ENCODE results near the gene DHRSX.

DNA sequence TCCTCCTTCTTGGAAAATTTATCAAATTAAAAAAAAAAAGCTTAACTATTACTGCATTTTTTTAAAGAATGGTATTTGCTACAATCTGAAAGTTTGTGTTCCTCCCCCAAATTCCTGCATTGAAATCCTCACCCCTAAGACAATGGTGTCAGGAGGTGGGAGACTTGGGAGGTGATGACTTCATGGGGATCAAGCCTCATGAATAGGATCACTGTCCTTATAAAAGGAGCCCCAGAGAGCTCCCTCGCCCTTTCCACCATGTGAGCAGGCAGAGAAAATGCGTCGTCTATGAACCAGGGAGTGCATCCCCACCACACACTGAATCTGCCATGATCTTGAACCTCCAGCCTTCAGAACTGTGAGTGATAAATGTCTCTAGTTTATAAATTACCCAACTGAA is 38.0 kb downstream of the DHRSX start:
- TF ChIP-seq CTCF (IDR thresholded peaks at IDR 0.05) = no peak
- no peak for TF ChIP-seq POLR2AphosphoS5 (IDR thresholded peaks at IDR 0.05)
- no peak for TF ChIP-seq POLR2A (IDR thresholded peaks at IDR 0.05)

Measured in upper lobe of left lung (tissue), 4 donors.